ENCODE results near the gene HYAL2. TPM values are rescaled to one million over a fixed set of nuclear protein-coding genes. Genes with fewer than 3 reads are reported as not detected.

HYAL2 gene
- total and polyA plus RNA-seq, 2 of the 8 experiments (the other 6 are each of a cell fraction or from before 2014, with no cell fraction given): 51.9 to 176 TPM

GRCh38 chr3:50350527-50351322 lies 28.2 kb upstream of the HYAL2 start, which contains the start of the genes CYB561D2 and NPRL2:
CYB561D2 (plus strand) TSS chr3:50350862; CDS start chr3:50351434, 572 bp downstream.
NPRL2 (minus strand) TSS chr3:50350775; CDS start chr3:50350652, 123 bp downstream.
- Histone ChIP-seq H2BK12ac (ENCODE audit: low read depth, low read length) (peak within 1 kb of the TSS; percentile 85; the same call in 1 of the 2 replicates), H3K27me3 (replicated peaks in 1 of 4; ENCODE audit: control insufficient read depth in 3 of 4, extremely low read depth in 1 of 4, insufficient read depth in 3 of 4, low read length in 3 of 4) (peaks cover 0 to 4% (median 4%) of the 10 kb centered on the region in 4 experiments; a peak in 4 of 7 replicates), H3K14ac (ENCODE audit: insufficient read length) (no peak within 1 kb of the TSS), H3K4me2 (ENCODE audit: insufficient read depth in 1 of 2, low read depth in 2 of 2, low read length in 2 of 2) (peak within 1 kb of the TSS; percentile 64 to 90), H3K36me3 (ENCODE audit: control insufficient read depth in 2 of 4, insufficient read depth in 4 of 4, low read length in 3 of 4) (peaks cover 4 to 7% (median 6%) of the 10 kb centered on the region in 4 experiments; a peak in 5 of 8 replicates), H2BK15ac (ENCODE audit: low read length) (peak within 1 kb of the TSS; percentile 93; the same call in 1 of the 2 replicates), H3K27ac (ENCODE audit: low read depth, low read length) (no peak within 1 kb of the TSS), H2BK20ac (ENCODE audit: low read length) (no peak within 1 kb of the TSS), H3K56ac (replicated peaks; ENCODE audit: insufficient read length, low read depth, low read length) (no peak within 1 kb of the TSS), H2AFZ (ENCODE audit: low read length) (peak within 1 kb of the TSS; percentile 88; the same call in 1 of the 2 replicates), H3K79me2 (ENCODE audit: control insufficient read depth in 1 of 2, insufficient read depth in 2 of 2, low read length in 2 of 2) (no peaks in the 10 kb centered on the region), H2AK5ac (ENCODE audit: low read depth, low read length) (no peak within 1 kb of the TSS), H4K5ac (ENCODE audit: insufficient read length, low read depth, low read length) (peak within 1 kb of the TSS; percentile 93), H2BK5ac (ENCODE audit: low read depth, low read length) (peak within 1 kb of the TSS; percentile 94; the same call in 1 of the 2 replicates), H3K18ac (ENCODE audit: extremely low read depth, low read length) (peak within 1 kb of the TSS; percentile 100), H3K9me3 (ENCODE audit: insufficient read depth in 2 of 2, low read depth in 1 of 2, low read length in 1 of 2) (no peaks in the 10 kb centered on the region), H3K4ac (replicated peaks; ENCODE audit: insufficient read length, low read depth, low read length) (no peak within 1 kb of the TSS), H4K20me1 (replicated peaks in 1 of 2; ENCODE audit: control insufficient read depth in 1 of 2, insufficient read depth in 2 of 2, low read length in 2 of 2) (peaks cover 3% of the 10 kb centered on the region in 2 experiments), H3K23ac (ENCODE audit: insufficient read length) (no peak within 1 kb of the TSS), H3K23me2 (ENCODE audit: low read depth, low read length) (peaks cover 12% of the 10 kb centered on the region), H4K91ac (replicated peaks; ENCODE audit: insufficient read length, low read length) (peak within 1 kb of the TSS; percentile 85), H4K8ac (ENCODE audit: extremely low read depth, insufficient read depth, low read length) (peak within 1 kb of the TSS; percentile 69; the same call in 1 of the 2 replicates), H3K4me3 (ENCODE audit: extremely low read depth in 1 of 4, insufficient read depth in 2 of 4, low read depth in 3 of 4, low read length in 4 of 4) (peak within 1 kb of the TSS; percentile 79 to 87 (median 82)), H3K4me1 (replicated peaks in 1 of 4; ENCODE audit: control insufficient read depth in 3 of 4, insufficient read depth in 4 of 4, low read length in 3 of 4) (peaks cover 0 to 11% (median 8%) of the 10 kb centered on the region in 4 experiments; a peak in 5 of 7 replicates), H2BK120ac (replicated peaks; ENCODE audit: low read depth, low read length) (no peak within 1 kb of the TSS), H3K9ac (replicated peaks in 1 of 4; ENCODE audit: extremely low read depth in 1 of 4, low read depth in 3 of 4, low read length in 3 of 4) (peak within 1 kb of the TSS in 3 of 4 experiments; percentile 41 to 60 (median 46); a peak in 6 of 7 replicates), H3K79me1 (ENCODE audit: low read depth, low read length) (no peaks in the 10 kb centered on the region; the same call in 1 of the 2 replicates)
- DNase-seq (ENCODE audit: low read depth in 1 of 2, low spot score in 2 of 2) (peak; percentile 72 to 93), FAIRE-seq (no peak)
- ChIA-PET POLR2A (ENCODE audit: partially characterized antibody) (interaction anchor here (0.5 to 5.3 kb wide), 9 partner anchors 10 to 219 kb away, joined by 3 to 22 read pairs (median 4); partner anchors contain the start of genes HEMK1 and RASSF1), CTCF (ENCODE audit: partially characterized antibody) (interaction anchor here (0.7 to 13.4 kb wide), 13 partner anchors 11 to 281 kb away, joined by 3 to 136 read pairs (median 8); partner anchors contain the start of gene TMEM115)
- 4% methylated on average over 64 of the region's 64 CpGs; no CpG with 5 or more reads in 1 of the 2 experiments for WGBS, 2 experiments (ENCODE audit: extremely low coverage in 1 of 2, insufficient coverage in 1 of 2, insufficient read length in 1 of 2, insufficient replicate concordance in 2 of 2, low coverage in 1 of 2, low lambda C conversion rate in 2 of 2, missing lambda C conversion rate in 1 of 2)
- TF ChIP-seq KDM1A (IDR thresholded peaks at IDR 0.05; ENCODE audit: borderline replicate concordance, low read length): no peak
- peak; percentile 51; the same call in 1 of the 2 replicates for TF ChIP-seq TAF1 (IDR thresholded peaks at IDR 0.05; ENCODE audit: low read depth, low read length)
- TF ChIP-seq PHF8 (conservative IDR thresholded peaks at IDR 0.05; ENCODE audit: low read depth, low read length): peak; percentile 83
- peak; percentile 99 for TF ChIP-seq KDM4A (IDR thresholded peaks at IDR 0.05; ENCODE audit: low read depth, low read length, severe bottlenecking)
- TF ChIP-seq SP2 (IDR thresholded peaks at IDR 0.05; ENCODE audit: low read length): no peak
- peak; percentile 21 to 95; a peak in 2 of 4 replicates for TF ChIP-seq SIN3A (conservative IDR thresholded peaks at IDR 0.05 in 1 of 2, IDR thresholded peaks at IDR 0.05 in 1 of 2; ENCODE audit: low read depth in 1 of 2, low read length in 2 of 2)
- peak; percentile 72 for TF ChIP-seq NRF1 (IDR thresholded peaks at IDR 0.05; ENCODE audit: low read depth, low read length)
- TF ChIP-seq POLR2A (IDR thresholded peaks at IDR 0.05; ENCODE audit: control extremely low read depth in 1 of 2, low read depth in 2 of 2, low read length in 2 of 2): peak in 1 of 2 experiments; percentile 59; a peak in 2 of 3 replicates
- TF ChIP-seq MAX (IDR thresholded peaks at IDR 0.05): peak; percentile 93
- 0 out of 2 replicates have a peak, but pooled peaks have one; percentile 21 for TF ChIP-seq CHD2 (IDR thresholded peaks at IDR 0.05; ENCODE audit: low read length)
- peak; percentile 88 for TF ChIP-seq CREB1 (IDR thresholded peaks at IDR 0.05)
